Measurements from ENCODE around the gene IPO9.

IPO9 gene

DNA sequence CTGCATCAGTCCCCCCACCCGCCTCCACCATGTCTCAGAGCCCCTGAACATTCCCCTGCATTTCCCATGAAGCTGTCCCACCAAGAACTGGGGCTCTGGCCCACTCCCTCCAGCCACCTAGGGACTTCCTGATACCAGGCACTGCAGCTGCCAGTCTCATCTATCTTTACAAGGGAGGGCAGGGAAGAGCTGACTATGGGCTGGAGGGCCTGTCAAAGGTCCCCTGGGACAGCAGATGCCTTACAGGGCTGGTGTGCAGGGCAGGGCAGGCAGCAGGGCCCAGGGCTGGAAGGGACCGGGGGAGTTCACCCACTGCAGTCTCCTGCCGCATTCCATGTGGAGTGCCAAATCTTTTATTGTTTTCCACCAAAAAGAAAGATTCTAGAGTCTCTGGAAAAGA lies 77.4 kb downstream of the IPO9 start:
- no peak for DNase-seq (ENCODE audit: low spot score)

DNA sequence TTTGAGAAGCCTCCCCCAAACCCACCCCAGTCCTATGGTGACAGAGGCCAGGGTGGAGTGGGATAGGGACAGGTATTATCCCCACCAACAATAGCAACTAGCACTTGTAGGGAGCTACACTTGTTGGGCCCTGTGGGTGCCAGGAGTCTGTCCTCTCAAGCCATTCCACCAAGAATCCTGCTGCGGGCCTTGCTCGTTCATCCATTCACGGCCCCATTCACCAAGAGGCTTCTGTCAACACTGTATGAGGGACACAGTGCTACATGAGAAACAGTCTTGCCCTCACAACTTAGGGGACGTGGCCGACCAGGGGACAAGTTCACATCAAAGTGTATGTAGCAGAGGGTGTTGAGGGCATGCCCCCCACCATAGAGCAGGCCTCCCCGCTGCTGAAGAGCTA lies 78.7 kb downstream of the IPO9 start:
- no peak for DNase-seq (ENCODE audit: low spot score)

DNA sequence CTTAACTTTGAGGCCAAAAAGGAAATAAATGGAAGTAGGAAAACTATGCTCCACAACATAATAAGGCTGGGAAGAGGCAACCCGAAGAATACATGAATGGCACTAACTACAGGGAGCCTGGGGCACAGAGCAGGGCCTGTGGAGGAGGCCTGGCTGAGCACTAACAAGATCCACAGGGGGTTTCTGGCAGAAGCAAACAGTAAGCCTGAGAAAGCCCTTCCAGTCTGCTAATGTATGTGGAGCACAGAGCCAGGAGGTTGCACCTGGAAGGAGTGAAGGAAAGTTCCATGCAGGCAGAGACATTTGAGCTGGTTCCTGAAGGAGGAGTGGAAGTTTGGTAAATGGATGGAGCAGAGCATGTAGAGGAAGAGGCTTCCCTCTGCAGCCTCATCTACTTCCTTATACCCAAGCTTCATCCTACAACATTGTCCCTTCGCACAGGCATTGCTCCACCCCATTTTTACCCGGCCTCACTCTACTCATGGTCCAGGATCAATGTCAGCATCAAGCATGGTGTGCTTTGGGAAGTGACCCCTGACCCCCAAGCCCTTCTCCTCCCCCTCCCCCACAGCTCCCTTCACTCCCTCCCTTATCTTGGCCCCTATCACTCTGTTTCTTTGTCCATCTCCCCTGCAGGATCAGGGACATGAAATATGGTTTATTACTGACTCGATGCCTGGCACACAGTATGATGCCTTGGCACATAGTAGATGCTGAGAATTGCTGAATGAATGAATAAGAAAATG lies 83.0 kb downstream of the IPO9 start:
- DNase-seq (ENCODE audit: low spot score): no peak

DNA sequence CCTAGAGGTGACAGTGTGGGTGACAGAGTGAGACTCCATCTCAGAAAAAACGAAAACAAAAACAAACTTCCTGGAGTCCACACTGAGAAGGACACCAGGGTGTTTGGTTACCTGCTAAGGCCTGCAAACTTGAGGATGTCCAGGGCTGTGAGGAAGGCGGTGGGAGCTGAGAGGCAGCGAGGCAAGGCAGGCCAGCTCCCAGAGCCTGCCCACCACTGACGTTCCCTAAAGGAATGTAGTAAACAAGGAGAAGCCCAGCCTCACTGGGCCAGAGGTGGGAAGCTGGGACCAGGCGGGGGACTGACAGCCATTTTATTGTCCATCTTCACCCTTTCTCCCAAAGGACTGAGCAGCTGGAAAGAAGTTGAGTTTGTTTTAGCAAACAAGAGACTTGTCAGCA lies 83.9 kb downstream of the IPO9 start:
- DNase-seq (ENCODE audit: low spot score): no peak

DNA sequence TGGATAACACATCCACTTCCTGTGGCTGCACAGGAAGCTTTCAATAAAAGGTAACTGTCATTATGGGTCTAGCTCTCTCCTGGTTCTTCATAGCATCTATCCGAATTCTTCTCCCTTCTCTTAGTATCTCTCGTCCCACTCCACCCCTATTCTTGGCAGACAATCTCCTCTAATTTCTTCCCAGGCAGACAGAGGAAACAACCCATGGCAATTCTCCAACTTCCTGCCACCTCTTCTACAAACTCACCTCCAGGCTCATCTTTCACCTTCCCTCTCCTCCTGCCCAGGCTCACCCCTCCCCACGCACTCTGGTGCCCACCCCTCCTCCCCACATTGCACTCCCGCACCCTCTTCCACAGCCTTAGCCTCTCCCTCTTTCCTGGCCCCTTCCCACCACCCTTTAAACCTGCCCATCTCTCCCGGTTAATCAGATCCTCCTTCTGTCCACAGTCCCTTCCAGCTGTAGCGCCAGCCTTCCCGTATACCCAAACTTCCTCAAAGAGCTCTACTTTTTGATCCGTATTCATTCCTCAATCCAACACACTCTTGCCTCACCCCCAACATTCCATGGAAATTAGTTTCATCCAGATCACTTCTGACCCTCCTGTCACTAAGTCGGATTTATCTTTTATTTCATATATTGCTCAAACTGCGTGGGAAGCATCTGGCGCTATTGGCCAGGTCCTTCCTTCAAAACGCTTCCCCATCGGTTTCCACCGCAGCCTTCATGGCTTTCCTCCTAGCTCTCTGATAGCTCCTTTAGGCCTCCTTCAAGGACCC lies 85.7 kb downstream of the IPO9 start:
- no peak for DNase-seq (ENCODE audit: low spot score)

DNA sequence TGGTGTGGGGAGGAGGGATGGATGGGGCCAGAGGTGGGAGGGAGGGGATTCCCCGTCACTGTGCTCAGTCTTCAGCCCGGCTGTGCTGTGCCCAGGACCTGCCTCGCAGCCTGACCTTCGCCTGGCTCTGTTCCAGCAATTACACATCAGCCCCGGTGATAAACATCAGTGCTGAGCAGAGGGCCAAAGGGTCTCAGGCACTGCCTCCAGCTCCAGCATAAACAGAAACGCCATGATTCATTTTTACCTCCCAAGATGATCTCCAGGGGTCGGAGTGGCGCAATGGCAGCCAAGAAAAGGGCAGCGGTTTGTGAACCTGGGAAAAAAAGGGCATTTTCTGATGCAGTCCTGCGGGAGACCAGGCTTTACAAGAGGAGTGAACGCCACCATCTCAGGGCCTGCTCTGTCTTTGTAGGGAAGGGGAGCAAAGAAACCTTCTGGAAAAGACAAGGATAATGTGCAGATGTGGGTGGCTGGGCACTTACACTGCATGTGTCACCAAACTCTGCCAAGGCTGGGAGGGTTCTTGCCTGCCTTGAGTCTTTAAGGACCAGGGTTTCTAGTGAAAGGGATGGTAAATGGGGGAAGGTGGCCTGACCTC lies 87.8 kb downstream of the IPO9 start:
- peak; percentile 33 for DNase-seq (ENCODE audit: low spot score)

DNA sequence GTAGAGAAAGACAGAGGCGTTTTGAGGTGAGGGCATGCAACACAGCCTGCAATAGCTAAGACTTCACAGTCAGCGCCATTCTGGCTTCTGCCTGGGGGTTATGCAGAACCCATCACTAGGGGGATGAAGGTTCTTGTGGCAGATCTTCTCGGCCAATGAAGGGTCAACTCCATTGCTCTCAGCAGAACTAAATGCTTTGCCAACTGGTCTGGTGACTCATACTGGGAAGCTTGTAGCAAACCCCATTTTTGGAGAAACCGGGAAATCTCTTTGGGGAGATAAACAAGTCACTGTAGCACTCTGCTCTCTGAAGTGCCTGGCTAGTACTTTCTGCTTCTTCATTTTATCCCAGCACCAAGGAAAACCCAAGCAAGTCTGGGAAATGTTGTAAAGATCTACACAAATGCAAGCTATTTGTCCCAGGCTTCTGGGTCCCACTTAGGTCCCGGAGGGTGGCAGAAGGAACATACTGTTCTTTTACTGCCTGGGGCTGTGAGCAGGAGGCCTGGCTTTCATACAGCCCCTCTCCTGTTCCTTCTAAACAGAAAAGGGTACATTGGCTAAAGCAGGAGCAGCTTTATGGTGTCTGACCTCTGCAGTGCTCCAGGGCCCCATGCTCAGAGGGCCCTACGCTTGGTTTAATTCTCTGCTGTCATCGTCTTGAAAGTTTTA lies 88.5 kb downstream of the IPO9 start:
- DNase-seq (ENCODE audit: low spot score): no peak

DNA sequence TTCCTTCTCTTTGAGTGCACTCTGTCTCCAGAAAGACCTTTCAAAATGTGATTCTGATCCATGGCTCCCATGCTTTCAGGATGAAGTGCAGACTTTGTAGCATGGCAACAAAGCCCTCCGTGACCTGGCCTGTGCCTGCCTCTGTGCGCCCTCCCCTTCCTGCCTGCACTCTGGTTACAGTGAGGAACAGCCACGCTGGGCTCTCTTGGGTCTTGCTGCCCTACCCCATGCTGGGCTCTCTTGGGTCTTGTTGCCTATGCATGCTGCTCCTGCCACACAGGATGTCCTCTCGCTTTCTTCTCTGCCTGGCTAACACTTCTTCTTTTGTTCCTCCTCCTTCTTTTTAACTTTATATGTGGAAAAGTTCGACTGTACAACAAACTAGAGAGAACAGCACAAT lies 89.4 kb downstream of the IPO9 start:
- no peak for DNase-seq (ENCODE audit: low spot score)

DNA sequence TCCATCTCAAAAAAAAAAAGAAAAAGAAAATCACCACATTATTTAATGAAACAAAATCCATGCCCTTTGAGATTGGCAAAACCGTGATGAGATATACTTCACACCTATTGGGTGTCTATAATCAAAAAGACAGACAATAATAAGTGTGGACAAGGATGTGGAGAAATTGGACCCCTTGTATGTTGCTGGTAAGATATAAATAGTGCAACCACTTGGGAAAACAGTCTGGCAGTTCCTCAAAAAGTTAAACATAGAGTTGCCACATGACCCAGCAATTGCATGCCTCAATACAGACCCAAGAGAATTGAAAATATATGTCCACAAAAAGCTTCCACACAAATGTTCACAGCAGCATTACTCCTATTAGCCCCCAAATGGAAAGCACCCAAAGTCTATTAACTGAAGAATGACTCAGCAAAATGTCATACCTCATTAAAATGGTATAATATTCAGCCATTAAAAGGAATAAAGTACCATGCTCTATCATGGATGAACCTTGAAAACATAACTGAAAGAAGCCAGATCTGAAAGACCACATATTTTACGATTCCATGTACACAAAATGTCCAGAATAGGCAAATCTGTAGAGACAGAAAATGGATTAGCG lies 93.1 kb downstream of the IPO9 start:
- DNase-seq (ENCODE audit: low spot score): no peak

DNA sequence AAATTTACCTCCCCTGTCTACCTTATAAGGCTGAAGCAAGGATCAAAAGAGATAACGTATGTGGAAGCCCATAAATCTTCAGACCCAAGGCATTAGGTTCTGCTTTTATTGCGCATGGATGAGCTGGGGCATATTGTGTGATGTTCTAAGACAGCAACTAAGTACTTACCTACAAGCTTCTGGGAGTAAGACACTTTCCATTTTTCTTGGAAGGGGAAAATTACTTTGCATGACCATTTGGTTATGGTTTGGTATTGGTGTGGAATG lies 96.3 kb downstream of the IPO9 start:
- DNase-seq (ENCODE audit: low spot score): no peak

DNA sequence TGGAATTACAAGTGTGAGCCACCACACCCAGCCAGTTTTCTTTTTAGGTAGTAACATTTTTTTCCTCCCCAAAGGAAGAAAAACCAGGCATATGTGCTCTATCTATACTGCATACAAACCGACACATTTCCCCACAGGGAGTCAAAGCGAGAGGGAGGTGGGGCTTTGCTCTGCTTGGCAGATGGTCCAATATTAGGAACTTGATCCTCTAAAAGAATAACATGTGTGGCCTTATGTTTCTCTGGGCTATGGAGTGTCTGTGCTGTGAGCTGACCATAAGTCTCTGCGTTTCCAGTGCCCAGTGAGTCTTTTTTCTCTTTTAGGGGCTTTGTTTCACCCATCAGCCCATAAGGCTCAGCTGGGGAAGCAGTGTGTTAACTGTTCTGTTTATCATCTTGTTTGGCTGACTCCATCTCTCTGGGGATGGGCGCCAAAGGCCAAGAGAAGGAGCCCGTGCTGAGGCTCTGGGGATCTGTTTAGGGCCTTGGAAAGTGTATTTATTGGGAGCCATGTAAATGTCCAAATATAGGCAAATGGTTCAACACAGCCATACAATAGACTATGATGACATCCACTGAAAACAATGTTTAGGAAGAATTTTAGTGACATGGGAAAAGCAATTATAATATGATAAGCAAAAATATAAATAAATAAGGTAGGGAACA lies 97.2 kb downstream of the IPO9 start:
- DNase-seq (ENCODE audit: low spot score): no peak

DNA sequence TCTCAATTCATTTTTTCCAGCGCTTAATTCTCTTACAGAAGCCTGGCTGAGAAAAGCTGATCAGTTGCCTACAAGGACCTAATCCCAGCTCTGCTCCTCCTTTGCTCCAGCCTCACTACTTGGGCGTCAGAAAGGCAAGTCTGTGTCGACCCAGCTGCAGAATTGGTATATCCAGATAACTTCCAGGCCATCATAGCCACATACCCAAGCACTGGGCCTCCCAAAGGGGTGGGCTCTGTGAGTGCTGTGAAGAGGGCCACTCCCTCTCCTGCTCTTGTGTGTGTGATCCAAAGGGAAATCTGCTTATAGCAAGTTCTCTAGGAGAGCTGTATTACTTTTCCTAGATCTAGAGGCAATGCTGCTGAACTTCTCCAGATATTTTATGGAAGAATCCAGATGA lies 99.3 kb downstream of the IPO9 start:
- DNase-seq (ENCODE audit: low spot score): no peak

DNA sequence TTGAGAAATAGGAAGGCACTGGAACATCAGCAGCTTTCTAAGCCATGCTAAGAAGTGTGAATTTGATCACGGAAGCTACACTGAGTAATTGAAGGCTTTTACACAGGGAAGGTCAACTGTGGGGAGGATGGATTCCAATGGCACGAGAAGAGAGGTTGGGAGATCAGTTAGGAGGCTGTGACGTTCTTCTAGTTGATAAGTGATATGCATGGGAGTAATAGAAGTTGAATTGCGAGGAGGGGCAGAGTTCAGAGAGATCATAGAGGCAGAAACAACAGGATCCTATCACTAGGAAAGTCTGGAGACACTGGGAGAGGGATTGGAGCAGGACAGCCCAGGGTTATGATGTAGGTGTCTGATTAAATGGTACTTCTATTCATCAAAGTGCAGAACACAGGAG lies 101.2 kb downstream of the IPO9 start:
- no peak for DNase-seq (ENCODE audit: low spot score)

DNA sequence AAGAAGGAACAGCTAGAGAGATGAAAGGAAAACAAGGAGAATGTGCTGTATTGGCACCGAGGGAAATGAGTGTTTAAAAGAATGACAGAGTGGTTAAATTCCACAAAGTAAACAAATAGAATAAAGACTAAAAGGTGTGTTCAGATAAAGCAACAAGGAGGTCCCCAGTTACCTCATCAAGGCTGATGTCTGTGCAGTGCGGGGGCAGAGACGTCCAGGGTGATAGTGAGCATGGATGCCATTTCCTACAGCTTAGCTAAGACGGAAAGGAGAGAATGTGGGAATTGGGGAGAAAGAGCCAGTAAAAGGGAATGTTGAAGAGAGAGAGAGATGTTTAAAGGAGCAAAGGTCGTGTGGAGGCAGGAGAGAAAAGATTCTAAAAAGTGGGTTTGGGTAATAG lies 101.8 kb downstream of the IPO9 start:
- no peak for DNase-seq (ENCODE audit: low spot score)

Measured in HuH-7.5 (cell line).